Measurements from ENCODE around the gene NALCN. TPM values are rescaled to one million over a fixed set of nuclear protein-coding genes. Genes with fewer than 3 reads are reported as not detected.

NALCN gene
- total RNA-seq, 1 donor from 2014 or later, result 0.83 TPM

GRCh38 chr13:101339202-101339601, 77.1 kb downstream of the NALCN start:
- no peak for DNase-seq
- intact Hi-C loops (cut with DNase I), result no loop called here
- Histone ChIP-seq H3K36me3 (no peaks in the 10 kb centered on the region), H3K4me1 (no peaks in the 10 kb centered on the region), H3K27me3 (ENCODE audit: low read depth) (no peaks in the 10 kb centered on the region), H3K27ac (no peak overlapping the region), H3K9me3 (no peaks in the 10 kb centered on the region), H3K4me3 (no peak overlapping the region)
- ATAC-seq, result no peak
- no peak for TF ChIP-seq CTCF (IDR thresholded peaks at IDR 0.05)

GRCh38 chr13:101332583-101332982, 83.7 kb downstream of the NALCN start:
- no peak for TF ChIP-seq CTCF (IDR thresholded peaks at IDR 0.05)
- no peaks in the 10 kb centered on the region for H3K36me3 ChIP-seq
- no peak for ATAC-seq
- intact Hi-C loops (cut with DNase I), result no loop called here
- DNase-seq, result no peak
- no peaks in the 10 kb centered on the region for H3K4me1 ChIP-seq
- no peaks in the 10 kb centered on the region for H3K27me3 ChIP-seq (ENCODE audit: low read depth)
- no peak overlapping the region for H3K27ac ChIP-seq
- no peaks in the 10 kb centered on the region for H3K9me3 ChIP-seq
- no peak overlapping the region for H3K4me3 ChIP-seq

- H3K27ac ChIP-seq, result no peak overlapping the region
- no peak overlapping the region for H3K4me3 ChIP-seq
- no peak for TF ChIP-seq CTCF (IDR thresholded peaks at IDR 0.05)
- no peaks in the 10 kb centered on the region for H3K4me1 ChIP-seq
- H3K9me3 ChIP-seq, result no peaks in the 10 kb centered on the region
- ATAC-seq, result no peak
- no peak for DNase-seq
- intact Hi-C loops (cut with DNase I), result no loop called here
- H3K36me3 ChIP-seq, result no peaks in the 10 kb centered on the region
- no peaks in the 10 kb centered on the region for H3K27me3 ChIP-seq (ENCODE audit: low read depth)
Observed at GRCh38 chr13:101331731-101332130, 84.6 kb downstream of the NALCN start.

- no peak for ATAC-seq
- no peak for DNase-seq
- no peak overlapping the region for H3K4me3 ChIP-seq
- no peaks in the 10 kb centered on the region for H3K4me1 ChIP-seq
- no peaks in the 10 kb centered on the region for H3K9me3 ChIP-seq
- H3K27me3 ChIP-seq (ENCODE audit: low read depth), result no peaks in the 10 kb centered on the region
- H3K27ac ChIP-seq, result no peak overlapping the region
- no peaks in the 10 kb centered on the region for H3K36me3 ChIP-seq
- no peak for TF ChIP-seq CTCF (IDR thresholded peaks at IDR 0.05)
- intact Hi-C loops (cut with DNase I), result no loop called here
Observed at GRCh38 chr13:101327871-101328270, 88.4 kb downstream of the NALCN start.

GRCh38 chr13:101326710-101327109, 89.6 kb downstream of the NALCN start:
- DNase-seq (no peak), ATAC-seq (no peak)
- Histone ChIP-seq H3K4me1 (no peaks in the 10 kb centered on the region), H3K4me3 (no peak overlapping the region), H3K27ac (no peak overlapping the region), H3K9me3 (no peaks in the 10 kb centered on the region), H3K36me3 (no peaks in the 10 kb centered on the region), H3K27me3 (ENCODE audit: low read depth) (no peaks in the 10 kb centered on the region)
- no peak for TF ChIP-seq CTCF (IDR thresholded peaks at IDR 0.05)
- intact Hi-C loops (cut with DNase I), result no loop called here

GRCh38 chr13:101325423-101325822, 90.9 kb downstream of the NALCN start:
- no peaks in the 10 kb centered on the region for H3K36me3 ChIP-seq
- intact Hi-C loops (cut with DNase I), result no loop called here
- H3K9me3 ChIP-seq, result no peaks in the 10 kb centered on the region
- no peak for ATAC-seq
- no peaks in the 10 kb centered on the region for H3K27me3 ChIP-seq (ENCODE audit: low read depth)
- H3K4me1 ChIP-seq, result no peaks in the 10 kb centered on the region
- H3K27ac ChIP-seq, result no peak overlapping the region
- TF ChIP-seq CTCF (IDR thresholded peaks at IDR 0.05), result no peak
- no peak for DNase-seq
- H3K4me3 ChIP-seq, result no peak overlapping the region
